Measurements from ENCODE around the gene MERTK.
"Not testable (repeated sequence)": the region's sequence is repeated elsewhere in the genome, so short reads cannot be mapped to it uniquely, and the experiment has no call there.

MERTK gene

DNA sequence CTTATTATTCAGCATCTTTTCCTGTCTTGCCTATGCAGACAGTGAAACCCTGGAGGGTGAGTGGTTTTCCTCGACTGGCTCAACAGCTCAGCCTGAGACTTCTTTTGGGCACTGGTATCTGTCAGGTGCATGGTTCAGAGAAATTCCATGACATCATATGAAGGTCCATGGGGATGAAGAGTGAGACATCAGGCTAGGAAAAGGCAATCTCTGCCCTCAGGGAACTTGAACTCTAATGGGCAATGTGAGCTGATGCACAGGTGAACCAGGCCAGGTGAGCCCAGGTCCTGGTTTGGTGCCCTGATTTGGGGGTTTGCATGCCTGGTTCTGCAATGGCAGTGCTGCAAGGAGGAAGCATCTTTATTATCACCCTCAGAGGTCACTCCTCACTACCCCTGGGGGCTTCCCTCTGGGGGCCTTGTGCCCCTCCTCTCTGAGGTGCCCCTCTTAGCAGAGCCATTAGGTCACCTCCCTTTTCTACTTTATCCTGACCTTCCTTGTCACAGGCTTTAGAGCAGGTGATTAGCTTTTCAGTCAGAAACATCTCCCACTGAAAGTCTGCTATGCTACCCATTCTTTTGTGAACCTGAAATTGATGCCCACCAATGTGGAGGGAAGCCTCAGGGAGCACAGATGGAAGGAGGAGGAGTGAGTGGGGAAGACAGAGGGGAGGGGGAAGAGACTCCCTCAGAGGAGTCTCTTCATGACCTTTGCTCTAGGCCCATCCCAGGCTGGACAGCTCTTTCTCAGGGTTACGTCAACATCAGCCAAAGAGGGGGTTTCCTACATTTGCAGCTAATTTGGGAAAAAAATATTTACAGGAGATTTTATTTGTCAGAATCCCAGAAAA, 47.3 kb downstream of the MERTK start:
- no peak for DNase-seq (ENCODE audit: low read depth in 4 of 4, low spot score in 1 of 4)

GRCh38 chr2:111946294-111947114, 48.1 kb downstream of the MERTK start:
- no peak for DNase-seq (ENCODE audit: low read depth in 4 of 4, low spot score in 1 of 4)

DNA sequence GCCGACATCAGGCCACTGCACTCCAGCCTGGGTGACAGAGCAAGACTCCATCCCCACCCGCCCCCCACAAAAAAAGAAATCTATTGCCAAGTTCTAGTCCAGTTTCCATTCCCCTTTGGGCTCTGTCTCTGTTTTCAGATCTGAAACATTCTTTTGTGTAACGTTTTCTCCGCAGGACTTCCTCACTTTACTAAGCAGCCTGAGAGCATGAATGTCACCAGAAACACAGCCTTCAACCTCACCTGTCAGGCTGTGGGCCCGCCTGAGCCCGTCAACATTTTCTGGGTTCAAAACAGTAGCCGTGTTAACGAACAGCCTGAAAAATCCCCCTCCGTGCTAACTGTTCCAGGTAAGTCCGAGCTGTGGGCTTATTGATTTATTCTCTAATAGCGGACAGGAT, 48.8 kb downstream of the MERTK start:
- no peak for DNase-seq (ENCODE audit: low read depth in 4 of 4, low spot score in 1 of 4)

DNA sequence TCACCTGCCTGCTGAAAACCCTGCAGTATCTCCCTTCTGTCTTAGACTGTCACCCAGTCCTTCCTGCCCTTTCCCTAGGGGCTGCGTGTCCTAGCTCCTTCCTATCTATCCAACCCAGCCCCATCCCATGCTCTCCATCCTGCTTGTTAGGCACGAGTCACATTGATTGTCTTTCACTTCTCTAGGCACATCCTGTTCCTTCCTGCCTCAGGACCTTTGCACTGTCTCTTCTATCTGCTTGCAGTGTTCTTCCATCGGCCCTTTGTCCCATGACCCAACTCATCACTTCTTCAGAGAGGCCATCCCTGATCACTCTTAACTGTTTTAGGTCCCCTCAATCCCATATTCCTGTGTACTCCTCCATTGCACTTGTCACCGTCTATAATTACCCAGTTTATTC, 50.4 kb downstream of the MERTK start:
- no peak for DNase-seq (ENCODE audit: low read depth in 4 of 4, low spot score in 1 of 4)

DNA sequence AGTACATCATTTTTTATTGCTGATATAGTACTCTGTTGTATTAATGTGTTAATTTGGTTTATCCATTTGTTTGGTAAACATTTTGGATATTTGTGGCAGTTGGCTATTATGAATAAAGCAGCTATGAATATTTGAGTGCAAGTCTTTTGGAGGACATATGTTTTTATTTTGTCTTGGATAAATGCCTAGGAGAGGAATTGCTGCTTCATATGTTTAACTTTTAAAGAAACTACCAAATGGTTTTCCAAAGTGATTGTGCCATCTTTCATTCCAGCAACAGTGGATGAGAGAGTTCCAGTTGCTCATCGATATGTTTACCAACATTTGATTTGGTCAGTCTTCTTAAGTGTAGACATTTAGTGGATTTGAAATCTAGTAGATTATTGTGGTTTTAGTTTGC, 51.8 kb downstream of the MERTK start:
- DNase-seq (ENCODE audit: low read depth in 4 of 4, low spot score in 1 of 4) = no peak

GRCh38 chr2:111951486-111951885, 53.1 kb downstream of the MERTK start:
- no peak for DNase-seq (ENCODE audit: low read depth in 4 of 4, low spot score in 1 of 4)

DNA sequence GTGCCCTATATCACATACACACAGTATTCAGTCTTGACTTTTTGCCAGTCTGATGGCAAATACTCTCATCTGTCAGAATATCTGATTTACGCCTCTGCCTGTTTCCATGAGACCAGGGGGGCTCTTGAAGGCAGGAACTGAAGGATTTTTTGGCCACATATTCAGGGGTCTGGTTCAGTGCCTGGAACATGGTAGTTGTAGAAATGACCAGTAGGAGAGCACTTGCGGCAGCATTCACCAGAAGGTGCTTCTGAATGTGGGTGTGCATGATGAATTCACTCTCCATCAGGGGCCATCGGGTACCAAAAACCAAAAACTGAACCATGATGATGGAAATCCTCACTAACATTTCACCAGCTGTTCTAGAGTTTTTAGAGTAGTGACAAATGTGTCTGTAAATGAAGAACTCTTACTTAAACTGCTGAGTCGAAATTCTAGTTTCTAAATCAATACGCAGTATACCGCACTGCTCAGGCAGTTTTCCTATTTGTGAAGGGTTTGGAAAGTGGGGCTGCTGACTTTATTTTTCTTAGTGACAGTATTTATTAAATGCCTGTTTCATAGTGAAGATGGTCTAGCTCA, 54.6 kb downstream of the MERTK start:
- no peak for DNase-seq (ENCODE audit: low read depth in 4 of 4, low spot score in 1 of 4)

DNA sequence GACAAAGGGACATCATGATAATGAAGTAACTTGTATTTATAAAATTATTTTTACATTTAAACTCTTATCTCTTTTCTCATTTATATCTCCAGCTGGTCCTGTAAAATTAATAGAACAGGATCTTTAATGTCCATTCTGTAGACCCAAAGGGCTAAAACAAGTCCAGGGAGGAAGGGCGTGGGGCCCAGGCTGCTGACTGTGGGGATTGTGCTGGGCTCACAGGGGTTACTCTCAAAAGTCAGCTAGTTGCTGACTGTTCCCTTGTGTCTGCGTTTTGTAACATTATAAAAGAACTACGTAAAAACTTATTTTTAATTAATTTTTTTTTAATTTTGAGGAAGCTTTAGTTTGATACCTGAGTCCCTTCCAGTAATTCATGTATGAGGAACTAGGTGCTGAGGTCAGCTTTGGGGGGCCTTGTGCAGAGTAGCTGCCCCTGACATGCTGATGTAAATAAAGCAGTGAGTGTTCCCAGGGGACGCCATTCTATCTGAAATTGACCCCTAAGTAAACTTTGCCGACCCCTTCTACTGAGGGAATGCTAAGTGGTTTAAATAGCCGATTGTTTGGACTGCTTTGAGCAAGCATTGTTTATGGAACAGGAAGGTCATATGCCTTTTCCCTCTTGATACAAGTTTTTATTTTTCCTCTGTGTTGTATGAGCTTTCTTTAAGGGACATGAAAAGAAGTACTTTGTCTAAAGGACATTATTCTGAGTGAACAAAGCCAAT, 56.4 kb downstream of the MERTK start:
- no peak for DNase-seq (ENCODE audit: low read depth in 4 of 4, low spot score in 1 of 4)

GRCh38 chr2:111957872-111958354, 59.5 kb downstream of the MERTK start:
- DNase-seq (ENCODE audit: low read depth in 4 of 4, low spot score in 1 of 4) = no peak

DNA sequence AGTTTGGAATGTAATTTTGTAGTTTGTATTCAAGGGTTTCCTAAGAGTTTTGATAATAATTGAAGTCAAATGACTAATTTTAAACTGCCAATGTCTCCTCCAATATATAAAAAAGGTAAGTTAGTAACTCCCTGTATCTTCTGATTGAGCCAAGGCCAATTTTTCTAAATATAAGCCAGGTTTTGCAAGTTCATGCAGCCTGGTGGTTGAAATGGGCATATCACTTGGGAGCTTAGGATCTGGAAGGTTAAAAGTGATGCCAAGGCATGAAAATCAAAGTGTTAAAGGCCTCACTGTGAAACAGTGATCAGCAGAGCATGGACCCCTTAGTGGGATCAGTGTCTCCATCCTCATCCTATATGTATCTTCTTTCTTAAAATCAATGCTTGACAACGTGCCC, 60.5 kb downstream of the MERTK start:
- DNase-seq (ENCODE audit: low read depth in 4 of 4, low spot score in 1 of 4) = no peak

GRCh38 chr2:111961663-111962062, 63.3 kb downstream of the MERTK start:
- no peak for DNase-seq (ENCODE audit: low read depth in 4 of 4, low spot score in 1 of 4)

GRCh38 chr2:111963086-111963485, 64.7 kb downstream of the MERTK start:
- DNase-seq (ENCODE audit: low read depth in 4 of 4, low spot score in 1 of 4) = not testable (repeated sequence)

DNA sequence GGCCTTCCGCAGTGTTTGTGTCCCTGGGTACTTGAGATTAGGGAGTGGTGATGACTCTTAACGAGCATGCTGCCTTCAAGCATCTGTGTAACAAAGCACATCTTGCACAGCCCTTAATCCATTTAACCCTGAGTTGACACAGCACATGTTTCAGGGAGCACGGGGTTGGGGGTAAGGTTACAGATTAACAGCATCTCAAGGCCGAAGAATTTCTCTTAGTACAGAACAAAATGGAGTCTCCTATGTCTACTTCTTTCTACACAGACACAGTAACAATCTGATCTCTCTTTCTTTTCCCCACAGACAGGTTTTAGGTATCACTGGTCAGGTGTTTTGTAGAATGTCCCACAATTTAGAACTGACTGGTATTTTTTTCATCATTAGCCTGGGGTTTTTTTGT, 65.1 kb downstream of the MERTK start:
- not testable (repeated sequence) for DNase-seq (ENCODE audit: low read depth in 4 of 4, low spot score in 1 of 4)

GRCh38 chr2:111965062-111965461, 66.7 kb downstream of the MERTK start:
- DNase-seq (ENCODE audit: low read depth in 4 of 4, low spot score in 1 of 4) = no peak

DNA sequence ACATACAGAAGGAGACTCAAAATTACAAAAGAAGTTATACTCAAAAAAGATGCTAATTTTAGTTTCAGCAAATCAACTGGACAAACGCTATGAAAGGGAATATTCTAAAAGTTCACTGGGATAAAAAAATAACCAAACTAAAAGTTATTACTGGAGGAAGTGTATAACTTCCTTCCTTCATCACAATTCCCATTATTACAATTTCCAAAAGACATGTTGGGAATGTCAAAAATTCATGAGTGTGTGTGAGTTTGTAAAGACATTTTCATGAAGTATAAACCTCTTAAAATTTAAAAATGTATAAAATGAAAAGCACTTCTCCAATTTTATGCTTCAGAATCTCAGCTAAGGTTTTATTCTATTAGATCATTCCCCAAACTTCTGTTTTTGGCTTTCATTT, 67.8 kb downstream of the MERTK start:
- DNase-seq (ENCODE audit: low read depth in 4 of 4, low spot score in 1 of 4) = no peak

- DNase-seq (ENCODE audit: low read depth in 4 of 4, low spot score in 1 of 4) = no peak
Observed at GRCh38 chr2:111967018-111967417, 68.6 kb downstream of the MERTK start.

DNA sequence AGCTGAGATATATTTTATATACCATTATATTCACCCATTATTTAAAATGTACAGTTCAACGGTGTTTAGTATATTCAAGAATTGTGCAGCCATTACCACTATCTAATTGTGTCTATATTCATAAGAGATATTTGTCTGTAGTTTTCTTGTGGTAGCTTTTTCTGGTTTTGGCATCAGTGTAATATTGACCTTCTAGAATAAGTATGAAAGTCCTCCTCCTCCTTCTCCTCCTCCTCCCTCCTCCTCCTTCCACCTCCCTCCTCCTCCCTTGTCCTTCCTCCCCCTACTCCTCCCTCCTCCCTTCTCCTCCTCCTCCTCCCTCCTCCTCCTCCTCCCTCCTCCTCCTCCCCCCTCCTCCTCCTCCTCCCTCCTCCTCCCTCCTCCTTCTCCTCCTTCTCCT, 72.0 kb downstream of the MERTK start:
- DNase-seq (ENCODE audit: low read depth in 4 of 4, low spot score in 1 of 4) = no peak

DNA sequence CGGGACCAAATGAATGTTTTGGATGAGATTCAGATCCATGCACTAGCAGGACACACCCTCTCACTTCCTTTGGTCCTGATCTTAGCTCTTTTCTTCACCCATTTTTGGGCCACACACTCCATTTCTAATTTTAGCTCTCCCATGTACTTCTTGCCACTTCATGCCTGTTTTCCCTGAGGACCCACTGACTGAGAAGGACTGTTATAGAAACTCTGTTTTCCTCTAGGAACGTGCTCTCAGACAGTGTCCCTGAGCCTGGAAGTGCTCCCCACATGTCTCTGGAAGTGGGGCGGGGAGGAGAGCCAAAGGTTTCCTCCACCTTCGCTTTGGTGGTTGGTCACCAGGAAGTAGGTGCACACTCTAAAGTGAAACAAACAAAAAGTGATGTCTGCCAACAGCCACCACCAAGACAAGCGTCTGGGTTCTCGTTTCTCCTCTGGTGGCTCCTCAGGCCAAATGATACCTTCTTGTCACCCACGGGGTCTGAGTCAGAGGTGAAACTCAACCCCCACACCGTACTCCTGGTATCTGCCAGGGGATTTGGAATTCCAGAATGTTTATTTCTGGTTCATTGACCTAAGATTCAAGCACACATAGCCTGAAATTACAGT, 74.7 kb downstream of the MERTK start:
- no peak for DNase-seq (ENCODE audit: low read depth in 4 of 4, low spot score in 1 of 4)

GRCh38 chr2:111973701-111974100, 75.3 kb downstream of the MERTK start:
- no peak for DNase-seq (ENCODE audit: low read depth in 4 of 4, low spot score in 1 of 4)

DNA sequence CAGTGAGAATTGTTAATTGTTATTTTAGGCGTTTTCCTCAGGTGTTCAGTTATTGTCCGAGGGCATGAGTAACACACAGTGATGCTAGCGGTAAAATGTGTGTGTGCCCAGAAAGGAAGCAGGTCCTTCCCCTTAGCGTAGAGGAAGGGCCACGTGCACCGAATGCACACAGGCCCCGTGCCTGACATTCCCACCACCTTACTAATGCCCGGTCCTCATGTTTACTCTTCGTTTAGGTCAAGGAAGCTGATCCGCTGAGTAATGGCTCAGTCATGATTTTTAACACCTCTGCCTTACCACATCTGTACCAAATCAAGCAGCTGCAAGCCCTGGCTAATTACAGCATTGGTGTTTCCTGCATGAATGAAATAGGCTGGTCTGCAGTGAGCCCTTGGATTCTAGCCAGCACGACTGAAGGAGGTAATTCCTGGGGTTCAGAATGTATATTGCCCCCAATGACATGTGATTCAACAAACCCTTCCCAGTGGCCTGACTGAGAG, 76.7 kb downstream of the MERTK start:
- no peak for DNase-seq (ENCODE audit: low read depth in 4 of 4, low spot score in 1 of 4)

- DNase-seq (ENCODE audit: low read depth in 4 of 4, low spot score in 1 of 4) = no peak
Observed at GRCh38 chr2:111975819-111976218, 77.4 kb downstream of the MERTK start.

All from stimulated activated CD4-positive, alpha-beta T cell treated with anti-CD3 and anti-CD28 coated beads, Interleukin-1b, Interleukin-23, amount 100 ng/mL, for 24 hours (primary cell).